ENCODE data around the gene MOGAT1. TPM values are rescaled to one million over a fixed set of nuclear protein-coding genes. Genes with fewer than 3 reads are reported as not detected.
A peak's percentile ranks its signal among the peaks of the same experiment; 100 is the strongest.

The MOGAT1 gene
- total RNA-seq, 3 donors from 2014 or later (not counting 1 experiment from before 2014, with no cell fraction given) = not detected

DNA sequence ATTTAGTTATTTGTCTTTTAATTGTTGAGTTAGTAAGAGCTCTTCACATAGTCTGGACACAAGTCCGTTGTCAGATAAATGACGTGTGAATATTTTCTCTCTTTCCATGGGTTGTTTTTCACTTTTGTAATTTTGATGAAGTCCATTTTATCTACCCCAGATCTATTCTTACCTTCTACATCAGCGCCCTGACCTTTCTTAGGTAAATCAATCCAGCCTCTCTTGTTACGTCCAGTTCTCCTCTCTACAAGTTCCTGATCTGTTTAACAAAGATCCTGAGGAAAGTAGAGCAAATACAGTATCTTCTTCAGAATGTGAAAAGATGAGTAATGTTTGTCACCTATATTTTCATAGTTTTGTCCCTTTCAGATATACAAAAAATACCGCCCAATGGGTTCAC lies 66.9 kb downstream of the MOGAT1 start:
- peaks cover 2 to 10% of the 10 kb centered on the region in 2 donors for H3K4me1 Mint-ChIP-seq
- no peak overlapping the region for H3K4me3 Mint-ChIP-seq
- Histone ChIP-seq H3K9me3 (ENCODE audit: control insufficient read depth, insufficient read depth, low read length) (no peaks in the 10 kb centered on the region), H3K36me3 (ENCODE audit: control insufficient read depth, insufficient read depth, low read length) (no peaks in the 10 kb centered on the region), H3K27ac (ENCODE audit: low read length) (no peak overlapping the region), H3K4me1 (ENCODE audit: control insufficient read depth, insufficient read depth, low read length) (peaks cover 4% of the 10 kb centered on the region), H3K27me3 (ENCODE audit: control insufficient read depth, insufficient read depth, low read length) (no peaks in the 10 kb centered on the region), H3K4me3 (ENCODE audit: low read length) (no peak overlapping the region)
- intact Hi-C loops (cut with micrococcal nuclease) = no loop called here
- 90% methylated on average over 2 of the region's 5 CpGs for WGBS (ENCODE audit: insufficient coverage)
- ATAC-seq (no peak), DNase-seq (no peak)
- TF ChIP-seq, protein P1, sequence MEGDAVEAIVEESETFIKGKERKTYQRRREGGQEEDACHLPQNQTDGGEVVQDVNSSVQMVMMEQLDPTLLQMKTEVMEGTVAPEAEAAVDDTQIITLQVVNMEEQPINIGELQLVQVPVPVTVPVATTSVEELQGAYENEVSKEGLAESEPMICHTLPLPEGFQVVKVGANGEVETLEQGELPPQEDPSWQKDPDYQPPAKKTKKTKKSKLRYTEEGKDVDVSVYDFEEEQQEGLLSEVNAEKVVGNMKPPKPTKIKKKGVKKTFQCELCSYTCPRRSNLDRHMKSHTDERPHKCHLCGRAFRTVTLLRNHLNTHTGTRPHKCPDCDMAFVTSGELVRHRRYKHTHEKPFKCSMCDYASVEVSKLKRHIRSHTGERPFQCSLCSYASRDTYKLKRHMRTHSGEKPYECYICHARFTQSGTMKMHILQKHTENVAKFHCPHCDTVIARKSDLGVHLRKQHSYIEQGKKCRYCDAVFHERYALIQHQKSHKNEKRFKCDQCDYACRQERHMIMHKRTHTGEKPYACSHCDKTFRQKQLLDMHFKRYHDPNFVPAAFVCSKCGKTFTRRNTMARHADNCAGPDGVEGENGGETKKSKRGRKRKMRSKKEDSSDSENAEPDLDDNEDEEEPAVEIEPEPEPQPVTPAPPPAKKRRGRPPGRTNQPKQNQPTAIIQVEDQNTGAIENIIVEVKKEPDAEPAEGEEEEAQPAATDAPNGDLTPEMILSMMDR (IDR thresholded peaks at IDR 0.05) = no peak
- no peaks in the 10 kb centered on the region for H3K36me3 Mint-ChIP-seq
- H3K9me3 Mint-ChIP-seq = no peaks in the 10 kb centered on the region
- no peak overlapping the region for H3K27ac Mint-ChIP-seq
- H3K27me3 Mint-ChIP-seq (ENCODE audit: low read depth in 2 of 2) = peaks cover 21 to 24% of the 10 kb centered on the region in 2 donors

- H3K4me3 ChIP-seq (ENCODE audit: low read length) = no peak overlapping the region
- ATAC-seq (no peak), DNase-seq (no peak)
- no peaks in the 10 kb centered on the region for H3K36me3 Mint-ChIP-seq
- no peaks in the 10 kb centered on the region for H3K36me3 ChIP-seq (ENCODE audit: control insufficient read depth, insufficient read depth, low read length)
- peaks cover 7 to 15% of the 10 kb centered on the region in 2 donors for H3K4me1 Mint-ChIP-seq
- H3K4me3 Mint-ChIP-seq = no peak overlapping the region
- H3K27me3 ChIP-seq (ENCODE audit: control insufficient read depth, insufficient read depth, low read length) = no peaks in the 10 kb centered on the region
- 28% methylated on average over 1 of the region's 3 CpGs for WGBS (ENCODE audit: insufficient coverage)
- TF ChIP-seq, protein P1 (IDR thresholded peaks at IDR 0.05) = no peak
- H3K27me3 Mint-ChIP-seq (ENCODE audit: low read depth in 2 of 2) = peaks cover 22 to 29% of the 10 kb centered on the region in 2 donors
- H3K27ac ChIP-seq (ENCODE audit: low read length) = no peak overlapping the region
- peaks cover 7% of the 10 kb centered on the region for H3K4me1 ChIP-seq (ENCODE audit: control insufficient read depth, insufficient read depth, low read length)
- H3K9me3 ChIP-seq (ENCODE audit: control insufficient read depth, insufficient read depth, low read length) = no peaks in the 10 kb centered on the region
- no peak overlapping the region for H3K27ac Mint-ChIP-seq
- H3K9me3 Mint-ChIP-seq = no peaks in the 10 kb centered on the region
- intact Hi-C loops (cut with micrococcal nuclease) = no loop called here
Observed at GRCh38 chr2:222738809-222739208, 67.4 kb downstream of the MOGAT1 start.

DNA sequence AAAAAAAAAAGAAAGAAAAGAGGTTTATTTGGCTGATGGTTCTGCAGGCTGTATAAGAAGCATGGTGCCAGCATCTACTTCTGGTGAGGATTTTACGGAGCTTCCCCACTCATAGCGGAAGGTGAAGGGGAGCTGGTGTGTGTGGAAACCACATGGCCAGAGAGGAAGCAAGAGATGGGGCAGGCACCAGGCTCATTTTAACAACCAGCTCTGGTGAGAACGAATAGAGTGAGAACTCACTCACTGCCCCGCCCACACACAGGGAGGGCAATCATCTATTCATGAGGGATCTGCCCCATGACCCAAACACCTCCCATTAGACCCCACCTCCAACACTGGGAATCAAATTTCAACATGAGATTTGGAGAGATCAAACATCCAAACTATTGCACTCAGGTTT lies 68.5 kb downstream of the MOGAT1 start:
- DNase-seq = no peak
- 87% methylated on average over 4 of the region's 4 CpGs for WGBS (ENCODE audit: insufficient coverage)
- Mint-ChIP-seq H3K27ac (no peak overlapping the region), H3K4me1 (peaks cover 7 to 15% of the 10 kb centered on the region in 2 donors), H3K9me3 (no peaks in the 10 kb centered on the region), H3K36me3 (no peaks in the 10 kb centered on the region), H3K27me3 (ENCODE audit: low read depth in 2 of 2) (peaks cover 21 to 30% of the 10 kb centered on the region in 2 donors), H3K4me3 (no peak overlapping the region)
- ATAC-seq = no peak
- TF ChIP-seq, protein P1 (IDR thresholded peaks at IDR 0.05) = no peak
- Histone ChIP-seq H3K36me3 (ENCODE audit: control insufficient read depth, insufficient read depth, low read length) (no peaks in the 10 kb centered on the region), H3K4me3 (ENCODE audit: low read length) (no peak overlapping the region), H3K27me3 (ENCODE audit: control insufficient read depth, insufficient read depth, low read length) (no peaks in the 10 kb centered on the region), H3K4me1 (ENCODE audit: control insufficient read depth, insufficient read depth, low read length) (peaks cover 7% of the 10 kb centered on the region), H3K27ac (ENCODE audit: low read length) (no peak overlapping the region), H3K9me3 (ENCODE audit: control insufficient read depth, insufficient read depth, low read length) (no peaks in the 10 kb centered on the region)
- intact Hi-C loops (cut with micrococcal nuclease) = no loop called here

DNA sequence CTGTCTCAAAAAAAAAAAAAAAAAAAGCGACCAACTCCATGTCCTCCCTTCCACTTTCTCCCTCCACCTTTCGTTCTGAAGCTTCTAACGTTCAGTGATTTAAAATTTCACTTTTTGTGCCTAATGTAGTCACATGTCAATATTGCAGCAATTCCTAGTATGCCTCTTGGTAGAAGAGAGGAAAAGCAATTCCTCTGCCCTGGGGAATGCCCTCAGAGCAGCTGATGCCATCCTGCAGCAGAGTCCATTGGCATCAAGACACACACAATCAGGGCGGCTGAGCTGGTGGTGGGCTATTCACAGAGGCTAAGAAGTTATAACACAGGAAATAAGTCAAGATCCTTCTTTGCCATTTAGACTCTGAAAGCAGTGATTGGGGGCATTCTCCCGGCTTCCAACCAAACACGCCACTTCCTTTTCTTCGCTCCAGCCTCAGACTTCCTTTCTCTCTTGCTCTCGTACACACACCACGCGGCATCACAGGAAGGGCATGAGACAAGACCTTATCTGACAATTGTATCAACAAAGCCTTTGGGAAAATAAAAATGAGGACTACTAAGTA lies 71.9 kb downstream of the MOGAT1 start:
- peaks cover 11 to 18% of the 10 kb centered on the region in 2 donors for H3K27me3 Mint-ChIP-seq (ENCODE audit: low read depth in 2 of 2)
- no peaks in the 10 kb centered on the region for H3K9me3 Mint-ChIP-seq
- intact Hi-C loops (cut with micrococcal nuclease) = no loop called here
- no peaks in the 10 kb centered on the region for H3K27me3 ChIP-seq (ENCODE audit: control insufficient read depth, insufficient read depth, low read length)
- H3K4me1 Mint-ChIP-seq = peaks cover 7 to 15% of the 10 kb centered on the region in 2 donors
- H3K27ac Mint-ChIP-seq = no peak overlapping the region
- WGBS (ENCODE audit: insufficient coverage) = 18% methylated on average over 5 of the region's 10 CpGs
- no peak for ATAC-seq
- TF ChIP-seq, protein P1 (IDR thresholded peaks at IDR 0.05) = no peak
- H3K9me3 ChIP-seq (ENCODE audit: control insufficient read depth, insufficient read depth, low read length) = no peaks in the 10 kb centered on the region
- H3K36me3 ChIP-seq (ENCODE audit: control insufficient read depth, insufficient read depth, low read length) = no peaks in the 10 kb centered on the region
- no peaks in the 10 kb centered on the region for H3K36me3 Mint-ChIP-seq
- DNase-seq = peak in 1 of 2 donors; percentile 6
- no peak overlapping the region for H3K4me3 Mint-ChIP-seq
- no peak overlapping the region for H3K27ac ChIP-seq (ENCODE audit: low read length)
- H3K4me1 ChIP-seq (ENCODE audit: control insufficient read depth, insufficient read depth, low read length) = peaks cover 7% of the 10 kb centered on the region
- H3K4me3 ChIP-seq (ENCODE audit: low read length) = no peak overlapping the region
